ENCODE measurements around the gene GLI1.
"Not testable (repeated sequence)": the region's sequence is repeated elsewhere in the genome, so short reads cannot be mapped to it uniquely, and the experiment has no call there.

The GLI1 gene

GRCh38 chr12:57489157-57489641, 29.6 kb downstream of the GLI1 start:
- Histone ChIP-seq H3K27me3 (ENCODE audit: low read depth, low read length) (no peaks in the 10 kb centered on the region), H3K4me1 (ENCODE audit: low read length) (peaks cover 12% of the 10 kb centered on the region), H3K27ac (ENCODE audit: low read length) (no peak overlapping the region), H3K4me3 (ENCODE audit: low read length) (peak overlapping the region; percentile 97), H3K79me2 (ENCODE audit: low read length) (peaks cover 26% of the 10 kb centered on the region), H3K36me3 (replicated peaks; ENCODE audit: low read depth, low read length) (peaks cover 30% of the 10 kb centered on the region), H4K20me1 (ENCODE audit: insufficient read depth, low read length) (no peaks in the 10 kb centered on the region), H2AFZ (ENCODE audit: low read depth, low read length) (no peak overlapping the region), H3K4me2 (ENCODE audit: low read length) (peak overlapping the region; percentile 95), H3K9me3 (ENCODE audit: insufficient read depth, low read length) (no peaks in the 10 kb centered on the region), H3K9ac (ENCODE audit: low read length) (peak overlapping the region; percentile 80)
- TF ChIP-seq CTCF (IDR thresholded peaks at IDR 0.05; ENCODE audit: low read depth, low read length) (no peak), EZH2phosphoT487 (IDR thresholded peaks at IDR 0.05; ENCODE audit: low read depth) (no peak)

GRCh38 chr12:57490126-57490525, 30.5 kb downstream of the GLI1 start:
- H3K36me3 ChIP-seq (replicated peaks; ENCODE audit: low read depth, low read length) = peaks cover 30% of the 10 kb centered on the region
- H3K27me3 ChIP-seq (ENCODE audit: low read depth, low read length) = no peaks in the 10 kb centered on the region
- H3K4me1 ChIP-seq (ENCODE audit: low read length) = peaks cover 12% of the 10 kb centered on the region
- H3K79me2 ChIP-seq (ENCODE audit: low read length) = peaks cover 26% of the 10 kb centered on the region
- H4K20me1 ChIP-seq (ENCODE audit: insufficient read depth, low read length) = no peaks in the 10 kb centered on the region
- no peak for TF ChIP-seq CTCF (IDR thresholded peaks at IDR 0.05; ENCODE audit: low read depth, low read length)
- TF ChIP-seq EZH2phosphoT487 (IDR thresholded peaks at IDR 0.05; ENCODE audit: low read depth) = no peak
- no peak overlapping the region for H2AFZ ChIP-seq (ENCODE audit: low read depth, low read length)
- H3K27ac ChIP-seq (ENCODE audit: low read length) = no peak overlapping the region
- H3K9ac ChIP-seq (ENCODE audit: low read length) = no peak overlapping the region
- H3K4me2 ChIP-seq (ENCODE audit: low read length) = no peak overlapping the region
- no peaks in the 10 kb centered on the region for H3K9me3 ChIP-seq (ENCODE audit: insufficient read depth, low read length)
- H3K4me3 ChIP-seq (ENCODE audit: low read length) = no peak overlapping the region

- Histone ChIP-seq H3K36me3 (replicated peaks; ENCODE audit: low read depth, low read length) (peaks cover 33% of the 10 kb centered on the region), H3K79me2 (ENCODE audit: low read length) (peaks cover 26% of the 10 kb centered on the region), H2AFZ (ENCODE audit: low read depth, low read length) (no peak overlapping the region), H3K4me3 (ENCODE audit: low read length) (no peak overlapping the region), H4K20me1 (ENCODE audit: insufficient read depth, low read length) (no peaks in the 10 kb centered on the region), H3K4me1 (ENCODE audit: low read length) (peaks cover 12% of the 10 kb centered on the region), H3K27ac (ENCODE audit: low read length) (no peak overlapping the region), H3K9me3 (ENCODE audit: insufficient read depth, low read length) (no peaks in the 10 kb centered on the region), H3K4me2 (ENCODE audit: low read length) (no peak overlapping the region), H3K9ac (ENCODE audit: low read length) (no peak overlapping the region), H3K27me3 (ENCODE audit: low read depth, low read length) (no peaks in the 10 kb centered on the region)
- TF ChIP-seq CTCF (IDR thresholded peaks at IDR 0.05; ENCODE audit: low read depth, low read length) (no peak), EZH2phosphoT487 (IDR thresholded peaks at IDR 0.05; ENCODE audit: low read depth) (no peak)
Measured at GRCh38 chr12:57491393-57492280, 32.1 kb downstream of the GLI1 start.

GRCh38 chr12:57495051-57495701, 35.6 kb downstream of the GLI1 start:
- H3K27me3 ChIP-seq (ENCODE audit: low read depth, low read length); H3K4me3 ChIP-seq (ENCODE audit: low read length); H3K9ac ChIP-seq (ENCODE audit: low read length); H3K27ac ChIP-seq (ENCODE audit: low read length); H3K4me1 ChIP-seq (ENCODE audit: low read length); H4K20me1 ChIP-seq (ENCODE audit: insufficient read depth, low read length); H2AFZ ChIP-seq (ENCODE audit: low read depth, low read length); H3K9me3 ChIP-seq (ENCODE audit: insufficient read depth, low read length); H3K4me2 ChIP-seq (ENCODE audit: low read length); H3K79me2 ChIP-seq (ENCODE audit: low read length): not testable (repeated sequence)
- peaks cover 48% of the 10 kb centered on the region for H3K36me3 ChIP-seq (replicated peaks; ENCODE audit: low read depth, low read length)
